GM19468 (cell line): ENCODE results near the gene CYB5R4.
"Not testable (repeated sequence)": the region's sequence is repeated elsewhere in the genome, so short reads cannot be mapped to it uniquely, and the experiment has no call there.

Experiments
- ATAC-seq: cut with Tn5 transposase; IDR thresholded peaks from one replicate; pipeline ENCODE4 v1.9.1; 2021; ENCODE audit warnings: mild to moderate bottlenecking, moderate library complexity, moderate number of reproducible peaks; ENCODE audit not compliant: unreplicated experiment; ENCODE audit errors: extremely low read depth

Gene CYB5R4

GRCh38 chr6:83904395-83904794 lies 44.9 kb downstream of the CYB5R4 start:
- no peak for ATAC-seq

GRCh38 chr6:83905648-83906047 lies 46.2 kb downstream of the CYB5R4 start:
- ATAC-seq = no peak

- not testable (repeated sequence) for ATAC-seq
These were observed 48.3 kb downstream of the CYB5R4 start for GRCh38 chr6:83907623-83908390.

- no peak for ATAC-seq
These were observed 49.3 kb downstream of the CYB5R4 start for GRCh38 chr6:83908813-83909212.

GRCh38 chr6:83911278-83911677 lies 51.8 kb downstream of the CYB5R4 start:
- ATAC-seq = no peak

GRCh38 chr6:83914953-83915352 lies 55.5 kb downstream of the CYB5R4 start:
- no peak for ATAC-seq

- ATAC-seq = no peak
These were observed 57.5 kb downstream of the CYB5R4 start for GRCh38 chr6:83917001-83917400.

GRCh38 chr6:83920017-83920416 lies 60.5 kb downstream of the CYB5R4 start:
- no peak for ATAC-seq

- no peak for ATAC-seq
These were observed 61.8 kb downstream of the CYB5R4 start for GRCh38 chr6:83921315-83921714.

- no peak for ATAC-seq
These were observed 68.0 kb downstream of the CYB5R4 start for GRCh38 chr6:83927470-83927869.

- ATAC-seq = no peak
These were observed 68.8 kb downstream of the CYB5R4 start for GRCh38 chr6:83928286-83928685.

- ATAC-seq = not testable (repeated sequence)
These were observed 86.8 kb downstream of the CYB5R4 start for GRCh38 chr6:83946201-83946833.

GRCh38 chr6:83947983-83948382 lies 88.5 kb downstream of the CYB5R4 start:
- not testable (repeated sequence) for ATAC-seq

GRCh38 chr6:83948851-83949250 lies 89.4 kb downstream of the CYB5R4 start:
- ATAC-seq = no peak

GRCh38 chr6:83951423-83951822 lies 91.9 kb downstream of the CYB5R4 start:
- ATAC-seq = not testable (repeated sequence)

- no peak for ATAC-seq
These were observed 93.3 kb downstream of the CYB5R4 start for GRCh38 chr6:83952830-83953229.

GRCh38 chr6:83954371-83954770 lies 94.9 kb downstream of the CYB5R4 start:
- no peak for ATAC-seq

GRCh38 chr6:83958241-83958685 lies 98.8 kb downstream of the CYB5R4 start:
- ATAC-seq = no peak

GRCh38 chr6:83960664-83961063 lies 101.2 kb downstream of the CYB5R4 start:
- no peak for ATAC-seq

GRCh38 chr6:83962582-83962981 lies 103.1 kb downstream of the CYB5R4 start:
- peak; percentile 58 for ATAC-seq

- ATAC-seq = no peak
These were observed 107.0 kb downstream of the CYB5R4 start for GRCh38 chr6:83966539-83966938.

- no peak for ATAC-seq
These were observed 111.1 kb downstream of the CYB5R4 start for GRCh38 chr6:83970582-83970981.
